CD4-positive, alpha-beta T cell (primary cell): ENCODE measurements around the gene PTPRD. TPM values are rescaled to one million over a fixed set of nuclear protein-coding genes. Genes with fewer than 3 reads are reported as not detected.

ENCODE experiments used
- ATAC-seq: fragments of 200-7000 bp; cut with Tn5 transposase; one replicate; pipeline ENCODE4 v1.10.0; 2022; ENCODE audit warnings: mild to moderate bottlenecking; ENCODE audit not compliant: poor library complexity
- CTCF ChIA-PET: fragments of 350-600 bp; sonication (Branson Sonifier 250); formaldehyde crosslinking; loops from one replicate; lab custom pipeline; 2021; ENCODE audit warnings: antibody characterized with exemption, inconsistent platforms; lab: Charles Lee
- POLR2A ChIA-PET: fragments of 350-600 bp; sonication (Branson Sonifier 250); formaldehyde crosslinking; loops from one replicate; lab custom pipeline; 2021; ENCODE audit warnings: antibody characterized with exemption, inconsistent platforms; lab: Charles Lee
- DNase-seq, 14 experiments: peaks; one replicate each; pipeline ENCODE4 v3.0.0-alpha.2; 2013 to 2020; ENCODE audit warnings: mixed read lengths in 2 of 14
- H3K27ac ChIP-seq, 2 donors: one replicate each; pipeline versions ENCODE4 v1.5.1 to v1.7.0; 2013; ENCODE audit warnings: low read length in 2 of 2, low read depth in 1 of 2, mild to moderate bottlenecking in 1 of 2
- H3K27me3 ChIP-seq, 2 experiments: 1 replicate in 1 of 2; 2 replicates in 1 of 2; pipeline versions ENCODE4 v1.6.1 to v1.7.0; 2013; ENCODE audit warnings: low read length in 2 of 2, control low read depth in 1 of 2, mild to moderate bottlenecking in 1 of 2, moderate library complexity in 1 of 2; ENCODE audit not compliant: insufficient read depth in 2 of 2, control insufficient read depth in 1 of 2
- H3K36me3 ChIP-seq: one replicate; pipeline ENCODE4 v1.6.1; 2013; ENCODE audit warnings: low read length, control low read depth; ENCODE audit not compliant: insufficient read depth
- H3K4me1 ChIP-seq: one replicate; pipeline ENCODE4 v1.6.1; 2013; ENCODE audit warnings: low read length, control low read depth; ENCODE audit not compliant: insufficient read depth
- H3K4me3 ChIP-seq: one replicate; pipeline ENCODE4 v1.5.1; 2013; ENCODE audit warnings: mild to moderate bottlenecking, low read length, moderate library complexity
- H3K9me3 ChIP-seq, 2 experiments: 1 replicate in 1 of 2; 2 replicates in 1 of 2; pipeline versions ENCODE4 v1.6.1 to v1.7.0; 2013; ENCODE audit warnings: low read length in 2 of 2, mild to moderate bottlenecking in 2 of 2, control low read depth in 1 of 2, moderate library complexity in 1 of 2; ENCODE audit not compliant: control insufficient read depth in 1 of 2, insufficient read depth in 1 of 2
- H3K27ac Mint-ChIP-seq: one replicate; pipeline ENCODE4 v1.8.0; 2020; ENCODE audit warnings: mixed read lengths
- H3K27me3 Mint-ChIP-seq: one replicate; pipeline ENCODE4 v1.8.0; 2021; ENCODE audit warnings: mixed read lengths
- H3K36me3 Mint-ChIP-seq: one replicate; pipeline ENCODE4 v1.8.0; 2021; ENCODE audit warnings: low read depth, mixed read lengths
- H3K4me1 Mint-ChIP-seq: one replicate; pipeline ENCODE4 v1.8.0; 2021; ENCODE audit warnings: low read depth, mixed read lengths
- H3K4me3 Mint-ChIP-seq: one replicate; pipeline ENCODE4 v1.8.0; 2020; ENCODE audit warnings: mild to moderate bottlenecking, mixed read lengths
- H3K9me3 Mint-ChIP-seq: one replicate; pipeline ENCODE4 v1.8.0; 2020; ENCODE audit warnings: mixed read lengths
- CTCF ChIP-seq: fragments of 200-600 bp; IDR thresholded peaks from one replicate; pipeline ENCODE4 v1.8.0; 2022; ENCODE audit warnings: antibody characterized with exemption, mild to moderate bottlenecking
- intact Hi-C, 2 experiments: fragments of 100-400 bp; cut with DNase I in 1 of 2; cut with micrococcal nuclease in 1 of 2; formaldehyde crosslinking; loops; one replicate each; pipeline versions ENCODE4 v1.15.1 to v1.9.0; 2023 to 2025; cut with DNase I, micrococcal nuclease
- total RNA-seq, 174 experiments: library from RNA in 2 of 174; stranded (reverse) in 2 of 174; gene quantifications; one replicate each; pipeline ENCODE4 v1.2.3 and lab custom pipeline; 2021 to 2026

PTPRD gene
- total RNA-seq, 2 experiments from 2014 or later = not detected

DNA sequence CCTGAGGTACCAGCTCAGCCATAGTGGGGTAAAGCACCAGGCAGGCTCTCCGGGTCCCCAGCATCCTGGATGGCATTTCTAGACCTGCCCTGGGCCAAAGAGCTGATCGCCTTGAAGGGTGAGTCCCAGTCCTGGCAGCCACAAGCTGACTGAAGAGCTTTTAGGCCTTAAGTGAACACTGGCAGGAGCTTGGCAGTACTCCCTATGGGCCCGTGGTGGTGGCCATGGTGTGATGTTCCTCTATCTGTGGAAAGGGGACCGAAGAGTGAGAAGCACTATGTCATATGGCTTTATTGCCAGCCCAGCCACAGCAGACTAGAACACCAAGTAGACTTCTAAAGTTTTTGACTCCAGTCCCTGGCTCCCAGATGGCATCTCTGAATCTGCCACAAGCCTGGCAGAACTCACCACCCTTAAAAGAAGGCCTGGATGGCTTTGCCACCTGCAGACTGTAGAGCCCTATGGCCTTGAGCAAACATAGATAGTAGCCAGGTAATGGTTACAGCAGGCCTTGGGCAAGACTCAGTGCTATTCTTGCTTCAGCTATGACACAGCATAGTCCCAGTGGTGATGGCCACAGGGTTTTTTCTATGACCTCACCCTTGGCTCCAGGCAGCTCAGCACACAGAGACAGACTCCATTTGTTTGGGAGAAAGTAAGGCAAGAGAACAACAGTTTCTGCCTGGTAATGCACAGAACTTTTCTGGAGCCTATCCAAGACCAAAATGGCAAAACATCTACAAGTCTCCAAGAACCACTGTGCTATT is 2011.7 kb downstream of the PTPRD start:
- ChIA-PET POLR2A (no interaction called here), CTCF (no interaction called here)
- Histone ChIP-seq H3K9me3 (peaks cover 0 to 7% of the 10 kb centered on the region in 2 experiments), H3K4me3 (no peak overlapping the region), H3K4me1 (no peaks in the 10 kb centered on the region), H3K36me3 (no peaks in the 10 kb centered on the region), H3K27ac (no peak overlapping the region), H3K27me3 (no peaks in the 10 kb centered on the region)
- Mint-ChIP-seq H3K27ac (no peak overlapping the region), H3K9me3 (no peaks in the 10 kb centered on the region), H3K4me3 (no peak overlapping the region), H3K27me3 (no peaks in the 10 kb centered on the region), H3K4me1 (no peaks in the 10 kb centered on the region), H3K36me3 (no peaks in the 10 kb centered on the region)
- intact Hi-C loops = no loop called here
- TF ChIP-seq CTCF = no peak
- no peak for DNase-seq
- no peak for ATAC-seq

DNA sequence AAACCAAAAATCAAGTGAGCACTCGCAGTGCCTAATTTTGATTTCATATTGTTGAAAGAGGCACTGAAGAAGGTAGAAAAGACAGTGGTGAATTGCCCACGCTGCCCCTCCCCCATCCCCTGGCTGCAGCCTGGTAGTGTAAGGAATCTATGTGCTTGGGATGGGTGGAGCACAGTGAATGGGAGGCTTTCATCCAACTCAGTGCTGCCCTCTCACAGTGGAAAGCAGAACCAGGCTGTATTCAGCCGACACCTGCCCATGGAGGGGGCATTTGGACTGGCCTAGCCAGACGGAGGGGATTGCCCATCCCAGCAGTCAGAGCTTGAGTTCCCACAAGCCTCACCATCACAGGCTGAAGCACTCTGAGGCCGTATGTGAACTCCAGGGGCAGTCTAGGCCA is 2012.9 kb downstream of the PTPRD start:
- no peaks in the 10 kb centered on the region for H3K9me3 Mint-ChIP-seq
- no peaks in the 10 kb centered on the region for H3K4me1 ChIP-seq
- ATAC-seq = no peak
- H3K27ac ChIP-seq = no peak overlapping the region
- POLR2A ChIA-PET = no interaction called here
- no peak overlapping the region for H3K4me3 Mint-ChIP-seq
- H3K9me3 ChIP-seq = peaks cover 0 to 7% of the 10 kb centered on the region in 2 experiments
- intact Hi-C loops = no loop called here
- TF ChIP-seq CTCF = no peak
- H3K27me3 Mint-ChIP-seq = no peaks in the 10 kb centered on the region
- no peaks in the 10 kb centered on the region for H3K36me3 Mint-ChIP-seq
- CTCF ChIA-PET = no interaction called here
- no peaks in the 10 kb centered on the region for H3K4me1 Mint-ChIP-seq
- no peaks in the 10 kb centered on the region for H3K36me3 ChIP-seq
- H3K4me3 ChIP-seq = no peak overlapping the region
- H3K27me3 ChIP-seq = no peaks in the 10 kb centered on the region
- H3K27ac Mint-ChIP-seq = no peak overlapping the region
- no peak for DNase-seq

- no peak overlapping the region for H3K27ac Mint-ChIP-seq
- DNase-seq (no peak), ATAC-seq (no peak)
- POLR2A ChIA-PET = no interaction called here
- Histone ChIP-seq H3K36me3 (no peaks in the 10 kb centered on the region), H3K4me3 (no peak overlapping the region), H3K27me3 (no peaks in the 10 kb centered on the region), H3K4me1 (no peaks in the 10 kb centered on the region), H3K9me3 (no peaks in the 10 kb centered on the region), H3K27ac (no peak overlapping the region)
- no peak for TF ChIP-seq CTCF
- no peaks in the 10 kb centered on the region for H3K36me3 Mint-ChIP-seq
- no peaks in the 10 kb centered on the region for H3K9me3 Mint-ChIP-seq
- no peaks in the 10 kb centered on the region for H3K4me1 Mint-ChIP-seq
- intact Hi-C loops = no loop called here
- no peaks in the 10 kb centered on the region for H3K27me3 Mint-ChIP-seq
- H3K4me3 Mint-ChIP-seq = no peak overlapping the region
- CTCF ChIA-PET = no interaction called here
These were observed 2023.3 kb downstream of the PTPRD start for GRCh38 chr9:8589476-8589875.
